ENCODE measurements around the gene CLIC1.

Gene CLIC1

GRCh38 chr6:31742894-31743293 is 6.6 kb upstream of the CLIC1 start:
- no peak for TF ChIP-seq CTCF (IDR thresholded peaks at IDR 0.05; ENCODE audit: insufficient read depth, missing control alignments)
- FAIRE-seq (no peak), DNase-seq (ENCODE audit: insufficient read length, low spot score) (no peak)

GRCh38 chr6:31741815-31742214 is 5.5 kb upstream of the CLIC1 start:
- FAIRE-seq (no peak), DNase-seq (ENCODE audit: insufficient read length, low spot score) (no peak)
- no peak for TF ChIP-seq CTCF (IDR thresholded peaks at IDR 0.05; ENCODE audit: insufficient read depth, missing control alignments)

GRCh38 chr6:31740397-31741223 is 4.3 kb upstream of the CLIC1 start:
- FAIRE-seq (no peak), DNase-seq (ENCODE audit: insufficient read length, low spot score) (no peak)
- no peak for TF ChIP-seq CTCF (IDR thresholded peaks at IDR 0.05; ENCODE audit: insufficient read depth, missing control alignments)

GRCh38 chr6:31739639-31740396 is 3.5 kb upstream of the CLIC1 start, which contains the start of gene MSH5:
Gene MSH5 (plus strand): TSS chr6:31740005. CDS start chr6:31740467, 462 bp downstream.
- FAIRE-seq (no peak), DNase-seq (ENCODE audit: insufficient read length, low spot score) (peak; percentile 96)
- no peak for TF ChIP-seq CTCF (IDR thresholded peaks at IDR 0.05; ENCODE audit: insufficient read depth, missing control alignments)

GRCh38 chr6:31737991-31738979 is 2.0 kb upstream of the CLIC1 start:
- DNase-seq (ENCODE audit: insufficient read length, low spot score) (no peak), FAIRE-seq (no peak)

More at GRCh38 chr6:31737991-31738979, 2.0 kb upstream of the CLIC1 start:
- TF ChIP-seq CTCF (IDR thresholded peaks at IDR 0.05; ENCODE audit: insufficient read depth, missing control alignments): peak; percentile 21
